GM18499 (cell line): ENCODE measurements around the gene RTL9.

Source experiments
- ATAC-seq: cut with Tn5 transposase; IDR thresholded peaks from one replicate; pipeline ENCODE4 v1.9.1; 2021; ENCODE audit warnings: moderate number of reproducible peaks; ENCODE audit not compliant: insufficient read depth, unreplicated experiment

RTL9 gene

DNA sequence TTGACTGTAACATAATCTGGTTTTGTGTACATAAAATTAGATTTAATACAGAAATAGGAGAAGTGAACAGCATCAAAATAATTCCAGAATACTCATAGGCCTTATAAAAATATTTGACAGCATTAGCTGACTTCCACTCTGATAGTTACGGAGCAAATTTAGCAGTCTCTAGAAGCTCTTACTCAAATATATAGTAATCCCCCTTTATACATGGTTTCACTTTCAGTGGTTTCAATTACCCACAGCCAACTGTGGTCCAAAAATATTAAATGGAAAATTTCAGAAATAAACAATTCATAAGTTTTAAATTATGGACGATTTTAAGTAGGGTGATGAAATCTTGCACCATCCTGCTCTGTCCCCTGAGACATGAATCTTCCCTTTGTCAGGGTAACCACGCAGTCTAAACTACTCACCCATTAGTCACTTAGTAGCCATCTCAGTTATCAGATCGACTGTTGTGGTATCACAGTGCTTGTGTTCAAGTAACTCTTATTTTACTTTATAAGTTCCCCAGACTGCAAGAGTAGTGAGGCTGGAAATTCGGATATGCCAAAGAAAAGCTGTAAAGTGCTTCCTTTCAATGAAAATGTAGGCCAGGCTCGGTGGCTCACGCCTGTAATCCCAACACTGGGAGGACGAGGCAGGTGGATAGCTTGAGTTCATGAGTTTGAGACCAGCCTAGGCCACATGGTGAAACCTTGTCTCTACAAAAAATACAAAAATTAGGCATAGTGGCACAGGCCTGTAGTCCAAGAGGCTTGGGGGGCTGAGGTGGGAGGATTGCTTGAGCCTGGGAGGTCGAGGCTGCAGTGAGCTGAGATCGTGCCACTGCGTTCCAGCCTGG is 17.2 kb upstream of the RTL9 start:
- peak; percentile 85 for ATAC-seq

DNA sequence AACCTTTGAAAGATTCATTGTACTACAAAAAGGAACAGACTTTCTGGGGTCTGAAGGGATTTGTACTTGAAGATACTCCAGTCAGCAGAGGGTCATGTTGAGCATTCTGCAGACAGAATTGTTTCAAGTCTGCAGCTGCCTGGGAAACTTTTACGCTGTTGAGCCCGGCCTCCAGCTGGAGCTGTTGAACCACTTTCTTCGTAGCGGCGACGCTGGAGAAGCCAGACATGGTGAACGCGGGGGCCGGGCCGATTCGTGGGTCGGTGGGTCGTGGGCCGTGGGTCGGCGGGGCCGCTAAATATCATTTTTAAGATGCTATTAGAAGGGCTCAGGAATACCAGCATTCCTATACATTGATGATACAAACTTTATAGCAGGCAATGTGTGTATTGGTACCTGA is 12.0 kb upstream of the RTL9 start:
- no peak for ATAC-seq

DNA sequence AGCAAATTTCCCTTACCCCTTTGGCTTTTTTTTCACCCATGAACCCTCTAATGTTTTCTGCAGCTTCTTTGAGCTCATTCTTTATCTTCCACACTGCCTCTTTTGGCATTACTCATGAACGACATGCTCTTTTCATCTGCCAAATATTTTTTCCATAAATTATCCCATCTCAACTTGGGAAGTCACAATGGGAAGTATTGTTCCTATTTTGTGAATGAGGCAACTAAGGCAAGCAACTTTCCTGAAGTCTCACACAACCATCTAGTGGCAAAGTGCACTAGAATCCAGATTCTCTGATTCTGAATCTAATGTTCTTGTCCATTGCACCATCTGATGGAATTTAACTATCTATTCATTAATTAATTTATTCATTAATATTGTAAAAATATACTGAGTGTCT is 625 bp downstream of the RTL9 start:
- no peak for ATAC-seq

DNA sequence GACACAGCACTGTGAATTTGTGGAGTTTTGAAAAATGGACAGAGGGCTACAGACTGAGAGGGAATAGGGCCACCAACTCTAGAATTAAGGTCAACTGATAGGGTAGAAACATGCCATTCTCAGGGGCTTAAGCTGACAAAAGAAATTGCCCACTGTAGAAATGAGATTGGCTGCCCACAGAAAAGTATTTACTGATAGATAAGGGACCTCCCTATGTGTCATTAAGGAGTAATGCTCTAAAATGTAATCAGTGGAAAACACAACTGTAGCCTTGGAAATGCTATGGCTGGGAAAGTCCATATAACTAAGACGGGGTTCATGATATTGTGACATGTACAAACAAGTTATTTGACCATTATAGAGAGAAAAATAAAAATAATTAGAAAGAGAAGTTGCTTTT is 4.6 kb downstream of the RTL9 start:
- no peak for ATAC-seq

DNA sequence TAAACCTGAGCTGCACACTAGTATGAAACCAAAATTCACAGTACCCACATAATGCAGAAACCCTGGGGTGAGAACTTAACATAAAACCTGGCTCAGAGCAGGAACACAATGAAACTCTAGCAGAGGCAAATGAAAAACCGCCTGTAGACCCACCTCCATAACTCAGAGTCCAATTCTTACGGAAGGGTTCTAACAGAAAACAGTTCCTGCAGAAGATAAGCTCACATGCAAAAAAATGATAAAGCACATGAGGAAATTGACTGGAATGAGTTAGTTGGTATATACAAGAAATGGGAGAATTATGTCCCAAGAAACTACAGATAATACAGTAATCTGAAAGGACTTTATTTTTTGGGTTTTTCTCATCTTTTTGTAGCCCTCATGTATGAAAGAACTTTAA is 14.7 kb downstream of the RTL9 start:
- ATAC-seq, result no peak

DNA sequence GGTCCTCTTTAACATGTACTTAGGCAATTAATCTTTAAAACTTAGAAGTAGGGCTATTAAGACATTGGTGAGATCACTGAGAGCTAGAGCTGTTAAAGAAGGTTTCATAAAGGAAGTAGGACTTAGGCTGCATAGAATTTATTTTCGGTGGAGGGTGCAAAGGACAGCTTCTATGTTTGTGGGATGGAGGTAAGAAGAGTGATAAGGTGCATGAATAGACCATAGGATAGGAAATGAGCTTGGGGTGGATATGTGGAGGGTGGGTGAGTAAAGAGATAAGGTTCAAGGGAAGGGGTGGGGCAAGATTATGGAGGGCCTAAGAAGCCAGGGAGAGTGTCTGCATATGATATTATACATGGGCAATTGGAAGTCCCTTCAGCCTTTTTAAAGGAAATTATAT is 15.9 kb downstream of the RTL9 start:
- ATAC-seq, result no peak

DNA sequence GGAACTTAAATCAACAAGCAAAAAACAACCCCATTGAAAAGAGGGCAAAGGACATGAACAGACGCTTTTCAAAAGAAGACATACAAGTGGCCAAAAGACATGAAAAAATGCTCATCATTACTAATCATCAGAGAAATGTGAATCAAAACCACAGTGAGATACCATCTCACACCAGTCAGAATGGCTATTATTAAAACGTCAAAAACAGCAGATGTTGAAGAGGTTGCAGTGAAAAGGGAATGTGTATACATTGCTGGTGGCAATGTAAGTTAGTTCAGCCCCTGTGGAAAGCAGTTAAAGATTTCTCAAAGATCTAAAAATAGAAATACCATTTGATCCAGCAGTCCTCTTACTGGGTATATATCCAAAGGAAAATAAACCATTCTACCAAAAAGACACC is 22.6 kb downstream of the RTL9 start:
- ATAC-seq, result no peak

DNA sequence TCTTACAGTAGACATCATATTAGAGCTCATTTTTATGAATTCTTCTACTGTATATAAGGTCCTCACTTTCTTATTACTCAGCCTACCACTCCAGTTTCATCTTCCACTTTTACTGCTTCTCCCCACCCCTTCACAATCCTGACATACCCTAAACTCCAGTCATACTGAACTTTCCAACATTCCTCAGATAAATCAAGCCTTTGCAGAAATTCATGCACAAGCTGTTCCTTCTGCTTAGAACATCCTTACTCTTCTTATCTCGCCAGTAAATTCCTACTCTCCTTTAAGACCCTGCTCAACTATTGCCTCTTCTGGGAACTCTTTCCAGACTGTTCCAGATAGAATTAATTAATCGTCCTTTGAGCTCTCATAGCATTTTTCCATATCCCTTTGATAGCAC is 24.8 kb downstream of the RTL9 start:
- ATAC-seq, result no peak

DNA sequence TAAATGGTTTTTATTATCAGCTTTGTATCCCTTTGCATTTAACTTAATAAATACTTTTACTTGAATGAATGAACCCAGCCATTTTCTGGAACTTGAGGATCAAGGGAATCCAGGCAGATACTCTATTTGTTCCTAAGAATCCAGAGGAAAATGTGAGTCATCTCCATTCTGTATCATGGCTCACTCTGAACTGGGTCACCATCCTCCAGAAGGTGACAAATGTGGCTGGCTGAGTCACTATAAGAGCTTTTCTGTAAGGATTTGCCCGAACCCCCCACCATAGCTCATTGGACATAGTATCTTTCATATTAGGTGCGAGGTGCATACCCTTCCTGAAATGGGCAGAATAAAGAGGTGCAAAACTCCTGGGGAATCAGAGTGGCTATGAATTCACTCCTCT is 25.8 kb downstream of the RTL9 start:
- no peak for ATAC-seq

DNA sequence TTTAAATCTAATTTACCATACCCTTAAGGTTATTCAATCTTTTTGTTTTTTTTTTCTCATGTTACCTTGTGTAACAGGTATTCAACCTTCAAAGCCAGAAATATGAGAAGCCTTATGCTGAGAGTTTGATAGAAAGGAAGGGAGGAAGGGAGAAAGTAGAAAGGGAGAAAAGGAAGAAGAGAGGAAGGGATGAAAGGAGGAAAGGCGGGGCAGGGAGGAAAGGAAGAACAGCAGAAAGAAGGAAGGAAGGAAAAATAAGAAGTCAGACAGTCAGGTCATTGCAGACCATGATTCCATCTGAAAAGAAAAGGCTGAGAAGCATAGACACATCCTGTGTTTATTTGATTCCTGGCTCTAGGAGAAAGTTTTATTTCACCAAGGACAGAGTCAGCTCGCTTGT is 30.9 kb downstream of the RTL9 start:
- ATAC-seq, result no peak

DNA sequence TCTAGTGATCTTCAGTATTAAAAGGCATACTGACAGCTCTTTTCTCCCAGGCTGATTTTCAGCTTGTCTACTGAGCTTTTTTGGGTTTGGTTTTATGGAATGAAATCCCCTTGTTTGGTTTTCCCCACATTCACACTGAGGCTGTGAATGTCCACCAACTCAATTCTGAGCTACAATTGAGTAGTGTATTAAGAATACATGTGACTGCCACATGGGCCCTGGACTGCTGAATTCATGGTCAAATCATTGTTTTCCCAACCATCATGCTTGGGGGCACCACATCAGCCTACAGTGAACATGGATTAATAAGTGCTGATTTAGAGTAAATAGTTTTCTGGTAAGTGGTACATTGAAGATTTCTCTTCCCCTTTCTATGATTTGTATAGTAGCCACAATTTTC is 32.4 kb downstream of the RTL9 start:
- ATAC-seq, result no peak

DNA sequence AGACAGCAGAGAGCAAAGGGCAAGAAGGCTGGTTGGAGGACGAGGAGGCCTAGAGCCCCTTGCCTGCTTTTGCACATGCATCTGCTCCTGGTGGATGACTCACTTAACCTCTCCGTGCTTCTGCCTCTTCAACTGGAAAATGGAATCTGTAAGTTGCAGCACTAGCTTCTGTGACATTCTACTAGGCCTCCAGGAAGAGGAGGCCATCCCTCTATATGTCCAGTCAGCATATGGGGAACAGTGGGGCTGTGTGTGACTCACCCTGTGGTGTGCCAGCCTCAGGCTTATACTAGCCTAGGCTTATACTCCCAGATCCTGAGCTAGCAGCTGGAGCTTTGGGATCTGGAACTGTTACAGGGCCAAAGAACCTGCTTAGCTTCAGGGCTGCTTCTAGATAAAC is 36.0 kb downstream of the RTL9 start:
- ATAC-seq, result no peak

DNA sequence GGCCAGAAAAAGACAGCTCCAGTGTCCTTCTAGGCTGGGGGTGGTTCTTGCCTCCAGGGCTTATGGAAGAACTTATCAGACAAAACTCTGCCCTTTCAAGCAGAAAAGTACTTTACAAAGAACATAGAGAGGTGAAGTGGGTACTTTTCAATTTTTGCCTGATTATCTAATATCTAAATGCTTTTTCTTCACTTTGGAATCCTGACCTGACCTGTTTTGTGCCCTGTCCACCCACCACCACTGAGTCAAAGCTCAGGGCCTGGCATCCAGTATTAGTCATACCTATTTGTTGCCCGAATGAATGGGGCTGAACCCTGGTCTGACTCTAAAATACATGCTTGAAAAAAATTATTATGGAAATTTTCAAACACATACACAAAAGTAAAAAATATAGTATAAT is 37.2 kb downstream of the RTL9 start:
- ATAC-seq, result no peak

DNA sequence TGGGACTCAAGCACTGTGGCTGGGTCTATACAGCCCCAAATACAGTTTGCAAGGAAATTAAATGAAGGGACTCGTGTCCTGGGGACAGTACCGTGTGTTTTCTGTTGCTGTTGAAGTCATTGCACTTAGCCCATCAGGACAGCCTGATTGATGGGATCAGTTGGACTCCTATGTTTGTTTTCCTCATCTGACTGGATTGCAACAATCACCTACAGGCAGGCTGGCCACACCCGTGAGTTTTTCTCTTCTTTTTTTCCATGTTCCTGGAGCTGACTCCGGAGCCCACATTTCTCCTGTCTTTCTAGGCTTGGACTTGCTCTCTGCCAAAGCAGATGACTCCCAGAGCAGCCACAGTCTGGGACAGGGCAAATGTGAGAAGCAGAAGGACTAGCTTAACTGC is 38.1 kb downstream of the RTL9 start:
- ATAC-seq, result no peak

DNA sequence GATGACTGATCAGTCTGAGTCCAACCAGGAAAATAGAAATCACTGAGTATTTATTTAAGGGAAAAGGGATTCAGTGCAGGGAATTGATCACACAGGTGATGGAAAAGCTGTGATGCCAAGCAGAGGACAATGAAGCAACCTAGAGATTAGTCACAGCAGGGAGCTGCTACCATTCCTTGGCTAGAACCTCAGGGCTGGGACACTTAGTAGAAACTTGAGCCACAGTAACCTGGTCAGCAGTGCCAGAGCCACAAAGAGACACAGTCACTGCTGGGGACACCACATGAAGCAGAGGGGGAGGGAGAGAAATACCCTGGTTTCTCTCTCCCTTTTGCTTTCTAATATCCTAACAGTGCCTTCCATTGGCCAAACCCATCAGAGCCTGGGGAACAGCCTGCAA is 38.7 kb downstream of the RTL9 start:
- ATAC-seq, result no peak

DNA sequence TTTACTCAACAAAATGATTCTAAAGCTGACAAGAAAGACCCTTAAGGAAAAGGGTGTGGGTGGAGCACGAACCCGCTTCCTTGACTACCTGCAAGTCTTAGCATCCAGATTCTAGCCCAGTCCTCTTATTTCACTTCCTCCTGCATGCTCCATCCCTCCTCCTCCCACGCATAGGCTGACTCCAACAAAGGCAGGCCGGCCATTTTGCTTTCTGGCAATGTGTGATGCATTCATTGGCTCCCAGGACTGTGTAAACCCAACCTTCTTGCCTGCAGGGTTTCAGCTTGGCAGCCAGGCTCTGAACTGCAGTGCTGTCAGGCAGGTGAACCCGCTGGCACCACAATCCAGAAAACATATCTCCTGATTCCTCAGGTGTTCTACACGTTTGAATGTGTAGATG is 39.3 kb downstream of the RTL9 start:
- no peak for ATAC-seq

DNA sequence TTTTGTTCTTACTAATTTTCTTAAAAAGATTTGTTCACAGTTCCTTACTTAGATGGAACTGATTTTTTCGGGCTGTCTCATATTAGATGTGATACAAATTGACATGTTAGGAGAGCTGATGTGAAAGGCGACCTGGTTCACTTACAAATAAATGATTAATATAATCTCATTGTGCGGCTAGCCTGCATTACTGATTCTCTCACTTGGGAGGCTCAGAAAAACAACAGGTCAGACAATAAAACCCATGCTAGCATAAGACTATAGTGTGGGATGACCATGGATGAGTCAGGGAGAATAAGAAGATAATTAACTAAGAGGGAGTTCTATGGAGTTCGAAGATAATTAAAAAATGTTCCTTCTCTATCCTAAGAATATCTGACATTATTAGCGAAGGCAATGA is 40.8 kb downstream of the RTL9 start:
- ATAC-seq, result no peak

DNA sequence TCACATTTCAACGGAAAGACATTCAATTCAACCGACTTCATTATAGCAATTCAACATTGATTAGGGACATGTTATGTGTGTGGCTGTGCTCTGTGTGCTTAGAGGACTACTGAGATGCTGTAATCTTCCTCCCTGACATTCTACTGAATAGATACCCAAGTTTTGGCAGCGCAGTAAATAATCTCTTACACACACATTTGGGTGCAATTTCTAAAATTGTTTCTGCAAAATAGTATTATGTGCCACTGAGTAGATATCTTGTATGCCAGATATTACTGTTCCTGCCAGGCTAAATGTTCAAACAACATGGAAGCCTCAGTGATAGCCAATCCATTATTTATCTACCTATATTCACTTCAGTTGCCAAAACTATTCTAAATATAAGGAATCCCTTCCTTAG is 41.3 kb downstream of the RTL9 start:
- no peak for ATAC-seq

DNA sequence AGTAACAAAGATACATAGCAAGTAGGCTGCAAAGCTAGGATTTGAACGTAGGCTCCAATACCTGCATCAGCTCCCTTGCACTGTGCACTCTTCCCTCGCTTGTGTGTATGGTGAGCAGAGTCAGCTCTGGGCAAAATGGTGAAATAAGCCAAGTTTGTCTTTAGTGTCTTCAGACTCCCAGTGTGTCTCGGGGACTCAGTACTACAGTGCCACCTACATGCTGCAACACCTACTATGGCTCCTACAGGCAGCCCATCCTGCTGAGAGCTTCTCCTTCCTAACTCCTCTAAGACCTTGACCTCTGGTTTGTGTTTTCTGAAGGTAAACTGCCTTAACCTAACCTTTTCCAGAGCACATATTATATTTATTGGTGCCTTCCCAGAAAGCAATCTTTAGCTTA is 42.5 kb downstream of the RTL9 start:
- no peak for ATAC-seq

DNA sequence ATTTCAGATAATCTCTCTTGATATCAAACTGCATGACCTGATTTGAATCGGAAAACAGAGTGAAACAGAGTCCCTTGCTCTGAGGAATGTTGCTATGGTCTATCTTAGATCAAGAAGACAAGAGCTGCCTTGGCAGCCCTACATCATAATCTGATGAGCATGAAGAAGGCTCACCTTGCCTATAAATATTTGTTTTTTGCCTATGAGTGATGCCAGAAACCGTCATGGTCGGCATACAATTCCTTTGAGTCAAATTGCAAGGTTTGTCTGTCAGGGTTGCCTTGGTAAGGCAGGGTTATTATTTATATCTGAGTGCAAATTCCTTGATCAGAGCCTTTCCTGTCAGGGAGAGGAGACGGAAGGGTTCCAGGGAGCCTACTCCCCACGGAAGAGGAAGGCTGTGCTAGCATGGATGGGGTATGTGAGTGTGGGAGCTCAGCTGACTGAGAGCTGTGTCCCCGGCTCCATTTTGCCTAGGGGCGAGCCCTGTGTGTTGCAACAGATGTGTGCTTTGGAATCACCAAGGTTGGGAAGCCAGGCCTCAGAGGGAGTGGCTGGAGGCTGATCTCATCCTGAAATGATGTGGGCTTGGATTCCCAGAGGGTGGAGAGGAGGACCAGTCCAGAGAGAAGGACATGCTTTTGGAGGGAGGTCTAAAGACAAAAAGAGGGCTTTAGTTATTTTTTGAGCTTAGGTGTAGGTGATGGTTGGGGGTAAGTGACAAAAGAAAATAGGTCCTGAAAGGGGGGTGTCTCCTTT is 43.6 kb downstream of the RTL9 start:
- no peak for ATAC-seq

DNA sequence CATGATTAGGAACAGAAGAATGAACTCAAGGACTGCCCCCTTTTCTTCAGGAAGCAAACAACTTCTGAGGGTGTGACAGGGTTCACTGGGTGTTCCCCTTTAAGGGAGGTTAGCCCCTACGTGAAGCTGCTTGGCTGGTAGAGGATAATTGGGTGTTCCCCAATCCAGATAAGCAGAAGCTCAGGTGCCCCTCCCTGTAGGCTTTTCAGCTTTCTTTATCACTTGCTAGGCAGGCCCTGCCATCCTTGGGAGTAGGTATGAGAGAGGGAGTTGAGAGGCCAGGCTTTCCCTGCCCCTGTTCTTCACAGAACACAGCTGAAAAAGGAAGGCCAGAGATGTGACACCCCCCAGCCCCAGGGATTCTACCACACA is 44.2 kb downstream of the RTL9 start:
- ATAC-seq, result no peak
